ENCODE data around the gene LINC00237. TPM values are rescaled to one million over a fixed set of nuclear protein-coding genes. Genes with fewer than 3 reads are reported as not detected.

Gene LINC00237
- total and polyA plus RNA-seq, 2 of the 8 experiments (the other 6 are each of a cell fraction or from before 2014, with no cell fraction given): 0.28 to 1.4 TPM

GRCh38 chr20:21064924-21065323 lies 41.2 kb downstream of the LINC00237 start:
- ChIA-PET POLR2A (ENCODE audit: partially characterized antibody) (interaction anchor here (1.6 kb wide), 1 partner anchor 36 kb away, joined by 3 read pairs; no protein-coding TSS in a partner anchor), CTCF (ENCODE audit: partially characterized antibody) (interaction anchor here (0.6 kb wide), 1 partner anchor 440 kb away, joined by 3 read pairs; no protein-coding TSS in a partner anchor)
- peak; percentile 55 for FAIRE-seq
- TF ChIP-seq CTCF (IDR thresholded peaks at IDR 0.05; ENCODE audit: control extremely low read depth in 1 of 3, insufficient read depth in 1 of 3, low read depth in 1 of 3, low read length in 3 of 3) (no peak), MAX (IDR thresholded peaks at IDR 0.05) (no peak), TAF1 (IDR thresholded peaks at IDR 0.05; ENCODE audit: low read depth, low read length) (no peak), SRF (IDR thresholded peaks at IDR 0.05; ENCODE audit: low read depth, low read length) (no peak), SP4 (IDR thresholded peaks at IDR 0.05; ENCODE audit: low read length) (no peak), SAP30 (IDR thresholded peaks at IDR 0.05; ENCODE audit: insufficient read depth, insufficient replicate concordance, low read length) (no peak), SP2 (IDR thresholded peaks at IDR 0.05; ENCODE audit: low read length) (no peak), ASH2L (IDR thresholded peaks at IDR 0.05; ENCODE audit: low read length) (no peak), JUN (IDR thresholded peaks at IDR 0.05; ENCODE audit: low read depth, low read length) (no peak), SUZ12 (IDR thresholded peaks at IDR 0.05; ENCODE audit: low read length) (no peak), RFX5 (IDR thresholded peaks at IDR 0.05; ENCODE audit: borderline replicate concordance, low read depth, low read length) (no peak), CBX8 (IDR thresholded peaks at IDR 0.05; ENCODE audit: borderline replicate concordance, low read depth, low read length) (no peak)

More at GRCh38 chr20:21064924-21065323, 41.2 kb downstream of the LINC00237 start:
- Histone ChIP-seq H3K27me3 (replicated peaks in 1 of 4; ENCODE audit: control insufficient read depth in 3 of 4, extremely low read depth in 1 of 4, insufficient read depth in 3 of 4, low read length in 3 of 4) (no peaks in the 10 kb centered on the region), H3K36me3 (ENCODE audit: control insufficient read depth in 2 of 4, insufficient read depth in 4 of 4, low read length in 3 of 4) (no peaks in the 10 kb centered on the region), H3K79me2 (ENCODE audit: control insufficient read depth in 1 of 2, insufficient read depth in 2 of 2, low read length in 2 of 2) (no peaks in the 10 kb centered on the region), H3K56ac (replicated peaks; ENCODE audit: insufficient read length, low read depth, low read length) (no peak overlapping the region), H2AFZ (ENCODE audit: low read length) (no peak overlapping the region), H3K4me2 (ENCODE audit: insufficient read depth in 1 of 2, low read depth in 2 of 2, low read length in 2 of 2) (no peak overlapping the region), H3K23me2 (ENCODE audit: low read depth, low read length) (no peaks in the 10 kb centered on the region), H4K20me1 (replicated peaks in 1 of 2; ENCODE audit: control insufficient read depth in 1 of 2, insufficient read depth in 2 of 2, low read length in 2 of 2) (no peaks in the 10 kb centered on the region), H3K18ac (ENCODE audit: extremely low read depth, low read length) (no peak overlapping the region), H3K4me3 (ENCODE audit: extremely low read depth in 1 of 4, insufficient read depth in 2 of 4, low read depth in 3 of 4, low read length in 4 of 4) (no peak overlapping the region), H2BK12ac (ENCODE audit: low read depth, low read length) (no peak overlapping the region), H4K91ac (replicated peaks; ENCODE audit: insufficient read length, low read length) (no peak overlapping the region), H2AK5ac (ENCODE audit: low read depth, low read length) (no peak overlapping the region), H3K9me3 (ENCODE audit: insufficient read depth in 2 of 2, low read depth in 1 of 2, low read length in 1 of 2) (no peaks in the 10 kb centered on the region), H3K4me1 (replicated peaks in 1 of 4; ENCODE audit: control insufficient read depth in 3 of 4, insufficient read depth in 4 of 4, low read length in 3 of 4) (no peaks in the 10 kb centered on the region), H2BK15ac (ENCODE audit: low read length) (no peak overlapping the region), H3K9ac (replicated peaks in 1 of 4; ENCODE audit: extremely low read depth in 1 of 4, low read depth in 3 of 4, low read length in 3 of 4) (no peak overlapping the region), H2BK20ac (ENCODE audit: low read length) (no peak overlapping the region), H2BK5ac (ENCODE audit: low read depth, low read length) (no peak overlapping the region), H2BK120ac (replicated peaks; ENCODE audit: low read depth, low read length) (no peak overlapping the region), H3K23ac (ENCODE audit: insufficient read length) (no peak overlapping the region), H3K27ac (ENCODE audit: low read depth, low read length) (no peak overlapping the region), H4K5ac (ENCODE audit: insufficient read length, low read depth, low read length) (no peak overlapping the region), H4K8ac (ENCODE audit: extremely low read depth, insufficient read depth, low read length) (no peak overlapping the region), H3K4ac (replicated peaks; ENCODE audit: insufficient read length, low read depth, low read length) (no peak overlapping the region), H3K79me1 (ENCODE audit: low read depth, low read length) (no peaks in the 10 kb centered on the region), H3K14ac (ENCODE audit: insufficient read length) (no peak overlapping the region)
- DNase-seq (ENCODE audit: low read depth in 1 of 2, low spot score in 2 of 2): no peak
